SU-DHL-6 (cell line): ENCODE results near the gene MST1R.

ENCODE experiments used
- H2AFZ ChIP-seq: fragments of 200-600 bp; sonication (generic); 2 replicates; pipeline ENCODE4 v1.6.1; 2014; ENCODE audit warnings: low read depth, mild to moderate bottlenecking, moderate library complexity, mixed read lengths, antibody characterized with exemption, low read length; ENCODE audit not compliant: severe bottlenecking
- H3F3A ChIP-seq: fragments of 200-600 bp; shearing (Covaris generic); 2 replicates; pipeline ENCODE4 v1.6.0; 2016; ENCODE audit warnings: antibody characterized with exemption, mild to moderate bottlenecking; ENCODE audit not compliant: insufficient read depth
- H3K27ac ChIP-seq: fragments of 200-600 bp; sonication (generic); 2 replicates; pipeline ENCODE4 v1.5.1; 2016; ENCODE audit warnings: low read depth, mild to moderate bottlenecking, low read length, moderate library complexity, mixed read lengths
- H3K27me3 ChIP-seq: fragments of 200-600 bp; sonication (generic), shearing (Covaris generic); 2 replicates; pipeline ENCODE4 v1.6.0; 2014; ENCODE audit warnings: mild to moderate bottlenecking, low read length
- H3K36me3 ChIP-seq: fragments of 200-600 bp; sonication (generic); 2 replicates; pipeline ENCODE4 v1.6.1; 2014; ENCODE audit warnings: mild to moderate bottlenecking, low read length, mixed read lengths
- H3K4me2 ChIP-seq: fragments of 300-600, 200-600 bp; shearing (Covaris generic), sonication (generic); 2 replicates; pipeline ENCODE4 v1.6.0; 2014; ENCODE audit warnings: low read length, low read depth, mild to moderate bottlenecking; ENCODE audit not compliant: poor library complexity, severe bottlenecking
- H3K4me3 ChIP-seq: fragments of 200-600 bp; sonication (generic); 2 replicates; pipeline ENCODE4 v1.5.1; 2014; ENCODE audit warnings: antibody characterized with exemption, low read length, mild to moderate bottlenecking, mixed read lengths; ENCODE audit not compliant: insufficient read depth, poor library complexity, severe bottlenecking
- H3K79me2 ChIP-seq: fragments of 200-600 bp; sonication (generic); 2 replicates; pipeline ENCODE4 v1.6.1; 2014; ENCODE audit warnings: mild to moderate bottlenecking, low read length, moderate library complexity; ENCODE audit not compliant: insufficient read depth
- H3K9ac ChIP-seq: fragments of 200-600 bp; sonication (generic); 2 replicates; pipeline ENCODE4 v1.7.0; 2014; ENCODE audit warnings: mild to moderate bottlenecking, low read length
- H3K9me2 ChIP-seq: fragments of 200-600 bp; sonication (generic); replicated peaks from 2 replicates; pipeline ENCODE4 v1.6.1; 2014; ENCODE audit warnings: low read length; ENCODE audit not compliant: insufficient read depth
- H3K9me3 ChIP-seq: fragments of 200-600 bp; sonication (generic); 2 replicates; pipeline ENCODE4 v1.6.1; 2014; ENCODE audit warnings: low read length, mixed read lengths; ENCODE audit not compliant: insufficient read depth
- H4K20me1 ChIP-seq: fragments of 200-600 bp; sonication (generic); 2 replicates; pipeline ENCODE4 v1.6.1; 2014; ENCODE audit warnings: low read depth, mild to moderate bottlenecking, antibody characterized with exemption, low read length, moderate library complexity, mixed read lengths
- CTCF ChIP-seq: fragments of 200-600 bp; sonication (generic); IDR thresholded peaks from one replicate; pipeline ENCODE4 v1.5.1; 2017; ENCODE audit warnings: antibody characterized with exemption, mild to moderate bottlenecking, low read length, moderate library complexity; ENCODE audit not compliant: insufficient read depth, poor library complexity, severe bottlenecking
- EZH2phosphoT487 ChIP-seq: fragments of 200-600 bp; sonication (generic), shearing (Covaris generic); conservative IDR thresholded peaks from 2 replicates; pipeline ENCODE4 v1.6.1; 2018; ENCODE audit warnings: mild to moderate bottlenecking, antibody characterized with exemption, low read length, moderate library complexity, mixed read lengths

MST1R gene

GRCh38 chr3:49895791-49896190 is 7.9 kb downstream of the MST1R start:
- Histone ChIP-seq H3K4me3 (no peak overlapping the region), H3K4me2 (no peak overlapping the region), H3K9me2 (no peaks in the 10 kb centered on the region), H3K36me3 (no peaks in the 10 kb centered on the region), H2AFZ (no peak overlapping the region), H3K9me3 (no peaks in the 10 kb centered on the region), H3K27ac (no peak overlapping the region), H4K20me1 (no peaks in the 10 kb centered on the region), H3K27me3 (no peaks in the 10 kb centered on the region), H3F3A (no peaks in the 10 kb centered on the region), H3K79me2 (no peaks in the 10 kb centered on the region), H3K9ac (no peak overlapping the region)
- no peak for TF ChIP-seq CTCF
- TF ChIP-seq EZH2phosphoT487: no peak

DNA sequence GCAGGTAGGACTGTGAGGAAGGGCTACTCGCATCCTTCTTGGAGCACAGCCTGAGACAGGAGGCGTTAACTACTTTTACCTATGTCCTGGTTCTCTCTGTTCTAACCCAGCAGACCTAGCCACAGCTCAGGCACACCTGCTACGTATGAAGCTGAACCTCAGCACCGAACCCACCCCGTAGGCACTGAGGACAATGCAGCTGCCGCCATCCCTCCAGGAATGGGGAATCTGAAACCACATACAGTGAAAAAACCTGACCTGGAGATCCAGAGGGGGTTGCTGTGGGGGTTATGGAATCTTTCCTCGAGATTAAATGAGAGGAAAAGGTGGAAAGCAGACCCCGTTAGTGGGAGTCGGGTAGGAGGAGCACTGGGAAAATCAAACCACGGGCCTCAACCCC is 14.4 kb downstream of the MST1R start:
- H3K79me2 ChIP-seq: no peaks in the 10 kb centered on the region
- H3F3A ChIP-seq: no peaks in the 10 kb centered on the region
- no peak overlapping the region for H3K4me3 ChIP-seq
- H3K9me2 ChIP-seq: no peaks in the 10 kb centered on the region
- H2AFZ ChIP-seq: no peak overlapping the region
- H3K36me3 ChIP-seq: no peaks in the 10 kb centered on the region
- no peaks in the 10 kb centered on the region for H4K20me1 ChIP-seq
- no peaks in the 10 kb centered on the region for H3K27me3 ChIP-seq
- no peak overlapping the region for H3K4me2 ChIP-seq
- H3K9me3 ChIP-seq: no peaks in the 10 kb centered on the region
- H3K27ac ChIP-seq: no peak overlapping the region
- no peak overlapping the region for H3K9ac ChIP-seq
- TF ChIP-seq EZH2phosphoT487 (no peak), CTCF (no peak)

DNA sequence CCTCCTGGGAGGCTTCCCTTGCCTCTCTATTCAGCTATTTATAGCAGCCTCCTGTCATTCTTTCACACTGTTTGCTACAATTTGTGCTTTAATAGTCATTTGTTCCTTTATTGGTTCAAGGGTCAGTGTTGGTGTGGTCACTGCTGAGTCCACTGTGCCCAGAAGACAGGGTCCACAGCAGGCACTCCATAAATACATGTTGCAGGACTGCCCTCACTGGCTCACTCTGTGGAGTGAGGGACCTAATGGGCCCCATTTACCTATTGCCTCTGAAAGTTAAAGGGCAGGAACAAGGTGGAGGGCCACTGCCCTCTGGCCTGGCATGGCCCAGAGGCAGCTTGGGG is 16.8 kb downstream of the MST1R start:
- no peaks in the 10 kb centered on the region for H3K36me3 ChIP-seq

More for the DNA sequence above, 16.8 kb downstream of the MST1R start:
- H3F3A ChIP-seq: no peaks in the 10 kb centered on the region
- no peaks in the 10 kb centered on the region for H4K20me1 ChIP-seq
- no peak overlapping the region for H2AFZ ChIP-seq
- no peaks in the 10 kb centered on the region for H3K79me2 ChIP-seq
- H3K9me2 ChIP-seq: no peaks in the 10 kb centered on the region
- H3K9ac ChIP-seq: no peak overlapping the region
- H3K27me3 ChIP-seq: no peaks in the 10 kb centered on the region
- no peaks in the 10 kb centered on the region for H3K9me3 ChIP-seq
- TF ChIP-seq EZH2phosphoT487: no peak
- no peak for TF ChIP-seq CTCF
- no peak overlapping the region for H3K4me2 ChIP-seq
- H3K4me3 ChIP-seq: no peak overlapping the region
- no peak overlapping the region for H3K27ac ChIP-seq
